HEK293T (cell line): ENCODE data around the gene MYBPHL.

Experiments
- CTCF ChIA-PET: fragments of 350-600 bp; formaldehyde crosslinking; extraction: SDS; loops from one replicate; lab custom pipeline; 2021; ENCODE audit warnings: antibody characterized with exemption, inconsistent platforms; lab: Yijun Ruan, JAX
- POLR2A ChIA-PET: fragments of 350-600 bp; formaldehyde crosslinking; extraction: SDS; loops from one replicate; lab custom pipeline; 2020; ENCODE audit warnings: antibody characterized with exemption, inconsistent platforms; lab: Yijun Ruan, JAX
- DNase-seq: peaks from one replicate; pipeline ENCODE4 v3.0.0; 2012; ENCODE audit warnings: mixed read lengths; ENCODE audit errors: extremely low spot score
- ARNT ChIP-seq: fragments of 450-650 bp; IDR thresholded peaks from 2 replicates; pipeline ENCODE4 v1.6.1; 2017; ENCODE audit warnings: mild to moderate bottlenecking
- BHLHE40 ChIP-seq: fragments of 450-650 bp; IDR thresholded peaks from 2 replicates; pipeline ENCODE4 v1.6.1; 2016; ENCODE audit warnings: mild to moderate bottlenecking, moderate library complexity, borderline replicate concordance
- CTBP1 ChIP-seq: fragments of 450-650 bp; IDR thresholded peaks from 2 replicates; pipeline ENCODE4 v1.6.1; 2016; ENCODE audit warnings: borderline replicate concordance
- ELF4 ChIP-seq: fragments of 450-650 bp; IDR thresholded peaks from 2 replicates; pipeline ENCODE4 v1.6.1; 2017; ENCODE audit warnings: antibody characterized with exemption
- FOXA1 ChIP-seq: fragments of 450-650 bp; IDR thresholded peaks from 2 replicates; pipeline ENCODE4 v1.6.1; 2016; ENCODE audit warnings: mild to moderate bottlenecking
- FOXK2 ChIP-seq: fragments of 450-650 bp; IDR thresholded peaks from 2 replicates; pipeline ENCODE4 v1.6.1; 2016; ENCODE audit warnings: mild to moderate bottlenecking
- FOXM1 ChIP-seq: fragments of 450-650 bp; IDR thresholded peaks from 2 replicates; pipeline ENCODE4 v1.6.1; 2017; ENCODE audit warnings: mild to moderate bottlenecking, borderline replicate concordance
- HDGF ChIP-seq: fragments of 450-650 bp; IDR thresholded peaks from 2 replicates; pipeline ENCODE4 v1.6.1; 2017; ENCODE audit warnings: antibody characterized with exemption, borderline replicate concordance
- L3MBTL2 ChIP-seq: fragments of 450-650 bp; conservative IDR thresholded peaks from 2 replicates; pipeline ENCODE4 v1.6.1; 2016; ENCODE audit warnings: mild to moderate bottlenecking
- LEF1 ChIP-seq: fragments of 450-650 bp; IDR thresholded peaks from 2 replicates; pipeline ENCODE4 v1.6.1; 2017; ENCODE audit warnings: mild to moderate bottlenecking, borderline replicate concordance
- NFRKB ChIP-seq: fragments of 450-650 bp; IDR thresholded peaks from 2 replicates; pipeline ENCODE4 v1.6.1; 2016; ENCODE audit warnings: mild to moderate bottlenecking, moderate library complexity
- SP1 ChIP-seq: fragments of 450-650 bp; IDR thresholded peaks from 2 replicates; pipeline ENCODE4 v1.6.1; 2017
- SUZ12 ChIP-seq: fragments of 450-650 bp; IDR thresholded peaks from 2 replicates; pipeline ENCODE4 v1.6.1; 2016; ENCODE audit warnings: mild to moderate bottlenecking
- TARDBP ChIP-seq: fragments of 450-650 bp; IDR thresholded peaks from 2 replicates; pipeline ENCODE4 v1.6.1; 2016
- ZNF384 ChIP-seq: fragments of 450-650 bp; IDR thresholded peaks from 2 replicates; pipeline ENCODE4 v1.6.1; 2016
- TF ChIP-seq, protein P1 (sequence below): fragments of 450-650 bp; IDR thresholded peaks from 2 replicates; pipeline ENCODE4 v1.6.1; 2016

MYBPHL gene

DNA sequence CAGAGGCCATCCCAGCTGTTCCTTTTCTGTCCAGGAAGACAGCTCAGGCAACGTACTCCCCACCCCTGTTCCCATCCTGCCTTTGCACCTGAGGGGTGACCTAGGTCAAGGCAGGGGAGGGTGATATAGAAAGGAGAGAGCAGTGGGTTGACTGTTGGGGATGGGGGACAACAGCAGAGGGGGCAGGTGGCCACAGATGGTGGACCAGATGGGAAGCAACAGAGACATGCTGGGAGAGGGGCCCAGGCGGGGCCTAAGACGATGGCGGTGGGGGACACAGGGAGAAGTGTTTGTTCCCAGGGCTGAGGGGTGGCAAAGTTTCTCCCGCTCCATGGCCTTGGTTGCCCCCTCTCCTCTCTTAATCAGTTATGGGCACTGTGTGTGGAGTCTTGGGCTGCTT, 51.1 kb downstream of the MYBPHL start:
- DNase-seq: no peak
- TF ChIP-seq ZNF384: no peak
- TF ChIP-seq FOXA1: no peak
- no peak for TF ChIP-seq SUZ12
- no peak for TF ChIP-seq CTBP1
- no peak for TF ChIP-seq ELF4
- no peak for TF ChIP-seq FOXM1
- TF ChIP-seq SP1: no peak
- no peak for TF ChIP-seq LEF1
- POLR2A ChIA-PET: interaction anchor here (2.1 kb wide), 1 partner anchor 42 kb away, joined by 11 read pairs; the partner anchor contains the start of gene SARS1
- CTCF ChIA-PET: no interaction called here

DNA sequence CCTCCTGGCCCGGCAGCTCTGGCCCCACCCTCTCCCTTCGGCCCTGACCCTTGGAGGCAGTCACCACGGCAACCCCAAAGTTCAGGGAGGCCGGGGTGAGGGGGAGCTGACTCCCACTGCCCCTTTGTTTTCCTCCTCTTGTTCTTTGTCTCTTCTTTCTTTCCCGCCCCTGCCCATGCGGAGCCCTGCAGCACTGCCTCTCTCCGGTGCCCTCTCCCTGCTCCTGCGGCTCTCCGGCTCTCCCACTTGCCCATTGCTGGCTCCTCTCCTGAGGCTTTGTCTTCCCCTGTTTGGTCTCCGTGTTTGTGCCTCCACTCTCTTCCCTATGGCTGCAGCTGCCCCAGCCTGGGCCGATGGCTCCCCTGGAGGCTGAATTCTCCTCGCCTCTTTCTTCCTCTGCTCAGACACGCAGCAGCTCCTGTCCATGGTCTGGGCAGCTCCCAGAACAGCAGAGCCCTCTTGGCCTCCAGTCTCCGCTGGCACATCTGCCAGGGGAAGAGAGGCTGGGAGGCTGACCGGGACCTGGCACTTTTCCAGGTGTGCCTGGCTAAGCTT, 51.6 kb downstream of the MYBPHL start:
- POLR2A ChIA-PET: interaction anchor here (1.0 to 3.0 kb wide), 4 partner anchors 27 to 143 kb away, joined by 3 to 13 read pairs (median 6); partner anchors contain the start of genes PSRC1 and SORT1
- TF ChIP-seq ARNT: no peak
- CTCF ChIA-PET: interaction anchor here (0.6 to 2.1 kb wide), 4 partner anchors 22 to 209 kb away, joined by 4 to 10 read pairs (median 5); partner anchors contain the start of gene SORT1
- DNase-seq: no peak

DNA sequence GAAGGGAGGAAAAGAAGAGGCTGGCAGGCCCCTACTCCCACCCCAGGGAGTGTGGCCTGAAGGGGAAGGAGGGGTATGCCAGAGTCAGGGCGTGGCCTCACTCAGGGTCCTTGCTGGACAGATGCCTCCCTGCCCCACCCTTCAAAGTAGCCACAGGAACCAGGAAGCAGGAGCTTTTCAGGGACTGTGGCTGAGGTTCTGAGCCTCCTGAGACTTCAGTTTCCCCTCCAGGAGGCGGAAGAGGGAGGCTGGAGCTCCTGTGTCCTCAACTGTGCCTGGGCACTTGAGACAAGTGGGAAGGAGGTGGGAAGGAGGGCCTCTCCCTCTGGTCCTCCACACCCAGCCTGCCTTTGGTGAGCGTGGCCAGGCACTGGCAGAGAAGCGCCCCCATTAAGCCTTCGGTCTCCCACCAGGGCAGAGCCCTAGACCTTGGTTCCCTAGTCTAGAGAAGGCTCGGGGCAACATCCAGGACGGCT, 52.2 kb downstream of the MYBPHL start:
- POLR2A ChIA-PET: interaction anchor here (1.0 to 3.0 kb wide), 4 partner anchors 28 to 144 kb away, joined by 3 to 13 read pairs (median 6); partner anchors contain the start of genes PSRC1 and SORT1
- no peak for DNase-seq
- CTCF ChIA-PET: interaction anchor here (0.6 to 2.1 kb wide), 7 partner anchors 9 to 278 kb away, joined by 4 to 10 read pairs (median 6); partner anchors contain the start of genes PSRC1 and SORT1
- TF ChIP-seq, protein P1, sequence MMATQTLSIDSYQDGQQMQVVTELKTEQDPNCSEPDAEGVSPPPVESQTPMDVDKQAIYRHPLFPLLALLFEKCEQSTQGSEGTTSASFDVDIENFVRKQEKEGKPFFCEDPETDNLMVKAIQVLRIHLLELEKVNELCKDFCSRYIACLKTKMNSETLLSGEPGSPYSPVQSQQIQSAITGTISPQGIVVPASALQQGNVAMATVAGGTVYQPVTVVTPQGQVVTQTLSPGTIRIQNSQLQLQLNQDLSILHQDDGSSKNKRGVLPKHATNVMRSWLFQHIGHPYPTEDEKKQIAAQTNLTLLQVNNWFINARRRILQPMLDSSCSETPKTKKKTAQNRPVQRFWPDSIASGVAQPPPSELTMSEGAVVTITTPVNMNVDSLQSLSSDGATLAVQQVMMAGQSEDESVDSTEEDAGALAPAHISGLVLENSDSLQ: no peak
- TF ChIP-seq ZNF384 (no peak), SUZ12 (no peak), FOXA1 (no peak), NFRKB (no peak), HDGF (no peak), BHLHE40 (no peak), FOXK2 (no peak), SP1 (no peak), L3MBTL2 (no peak), LEF1 (no peak), FOXM1 (no peak)

DNA sequence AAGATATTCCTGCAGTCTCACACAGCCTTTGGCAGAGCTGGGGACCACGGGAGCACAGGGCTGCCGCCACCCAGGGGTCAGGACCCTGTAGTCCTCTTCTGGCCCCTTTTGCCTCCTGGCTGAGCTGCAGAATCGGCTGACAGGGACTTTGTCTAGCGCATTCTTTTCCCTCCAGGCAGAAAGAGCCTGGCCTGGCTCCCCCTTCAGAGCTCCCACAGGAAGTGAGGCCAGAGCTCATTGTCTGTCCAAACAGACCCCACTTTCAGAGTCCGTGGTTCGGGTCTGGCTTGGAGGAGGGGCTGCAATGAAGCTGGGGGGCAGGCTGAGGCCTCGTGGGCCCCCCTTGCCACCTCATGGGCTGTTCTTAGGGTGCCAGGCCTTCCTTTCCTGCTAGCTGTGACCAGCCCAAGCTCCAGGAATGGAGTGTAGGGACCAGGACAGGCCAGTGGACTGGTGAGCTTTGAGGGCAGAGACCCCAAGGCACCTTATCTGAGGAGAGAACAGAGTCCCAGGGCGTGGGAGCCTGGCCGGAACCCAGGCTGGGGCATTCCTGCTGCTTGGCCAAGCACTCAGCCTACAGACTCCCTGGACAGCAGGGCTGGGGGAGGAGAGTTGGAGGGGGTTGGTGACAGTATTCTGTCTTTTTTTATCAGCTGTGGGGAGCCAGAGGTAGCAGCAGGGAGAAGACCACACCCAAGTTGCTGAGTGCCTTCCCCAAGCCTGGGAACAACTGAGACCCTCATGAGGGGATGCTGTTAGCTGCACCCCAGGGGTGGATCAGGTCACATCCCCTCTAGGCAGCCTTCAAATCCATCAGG, 52.8 kb downstream of the MYBPHL start:
- DNase-seq: no peak
- POLR2A ChIA-PET: interaction anchor here (0.8 to 3.0 kb wide), 8 partner anchors 12 to 294 kb away, joined by 3 to 13 read pairs (median 5); partner anchors contain the start of genes ATXN7L2, GNAI3, PSRC1 and SORT1
- CTCF ChIA-PET: interaction anchor here (1.1 to 2.1 kb wide), 7 partner anchors 10 to 279 kb away, joined by 4 to 10 read pairs (median 6); partner anchors contain the start of genes PSRC1 and SORT1
- TF ChIP-seq ARNT (no peak), CTBP1 (no peak), HDGF (no peak), LEF1 (no peak)
- TF ChIP-seq, protein P1: no peak

DNA sequence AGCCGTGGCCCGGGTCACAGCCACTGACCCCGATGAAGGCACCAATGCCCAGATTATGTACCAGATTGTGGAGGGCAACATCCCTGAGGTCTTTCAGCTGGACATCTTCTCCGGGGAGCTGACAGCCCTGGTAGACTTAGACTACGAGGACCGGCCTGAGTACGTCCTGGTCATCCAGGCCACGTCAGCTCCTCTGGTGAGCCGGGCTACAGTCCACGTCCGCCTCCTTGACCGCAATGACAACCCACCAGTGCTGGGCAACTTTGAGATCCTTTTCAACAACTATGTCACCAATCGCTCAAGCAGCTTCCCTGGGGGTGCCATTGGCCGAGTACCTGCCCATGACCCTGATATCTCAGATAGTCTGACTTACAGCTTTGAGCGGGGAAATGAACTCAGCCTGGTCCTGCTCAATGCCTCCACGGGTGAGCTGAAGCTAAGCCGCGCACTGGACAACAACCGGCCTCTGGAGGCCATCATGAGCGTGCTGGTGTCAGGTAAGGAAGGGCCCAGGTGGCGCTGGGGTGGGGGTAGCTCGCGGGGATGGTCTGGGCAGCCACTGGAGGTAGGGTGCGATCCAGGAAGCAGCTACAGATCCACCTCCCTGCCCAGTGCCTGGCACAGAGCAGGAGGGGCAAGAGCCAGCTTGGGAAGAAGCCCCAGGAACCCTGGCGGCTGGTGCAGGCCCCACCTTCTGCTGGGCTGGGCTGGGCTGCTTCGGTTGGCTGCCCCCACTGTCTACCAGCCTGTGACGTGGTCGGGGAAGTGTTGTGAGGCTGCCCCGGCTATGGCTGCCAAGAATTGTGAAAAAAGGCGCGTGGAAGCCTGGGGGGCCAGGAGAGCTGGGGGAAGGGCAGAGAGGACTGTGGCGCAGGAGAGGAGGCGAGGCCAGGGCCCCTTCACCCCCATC, 53.7 kb downstream of the MYBPHL start:
- no peak for TF ChIP-seq HDGF
- TF ChIP-seq L3MBTL2: no peak
- TF ChIP-seq SP1: no peak
- no peak for TF ChIP-seq LEF1
- TF ChIP-seq FOXA1: no peak
- no peak for TF ChIP-seq ZNF384
- no peak for TF ChIP-seq TARDBP
- no peak for TF ChIP-seq NFRKB
- no peak for TF ChIP-seq ELF4
- TF ChIP-seq SUZ12: no peak
- TF ChIP-seq FOXM1: no peak
- TF ChIP-seq, protein P1: no peak
- TF ChIP-seq FOXK2: no peak
- no peak for TF ChIP-seq ARNT
- no peak for TF ChIP-seq BHLHE40
- TF ChIP-seq CTBP1: no peak
- POLR2A ChIA-PET: interaction anchor here (0.9 to 3.0 kb wide), 7 partner anchors 12 to 230 kb away, joined by 4 to 13 read pairs (median 5); partner anchors contain the start of genes ATXN7L2, PSRC1 and SORT1
- CTCF ChIA-PET: interaction anchor here (1.1 to 2.1 kb wide), 6 partner anchors 11 to 280 kb away, joined by 4 to 10 read pairs (median 6); partner anchors contain the start of genes PSRC1 and SORT1
- no peak for DNase-seq
